ENCODE results near the gene PDE11A.

- TF ChIP-seq POLR2A (IDR thresholded peaks at IDR 0.05; ENCODE audit: low read depth, low read length) (no peak), POLR2AphosphoS5 (IDR thresholded peaks at IDR 0.05; ENCODE audit: low read depth, low read length) (no peak)
These were observed 162.6 kb downstream of the PDE11A start for GRCh38 chr2:177909962-177910361.

Measured in GM12892 (cell line).